ENCODE data around the gene HM13. TPM values are rescaled to one million over a fixed set of nuclear protein-coding genes. Genes with fewer than 3 reads are reported as not detected.
A peak's percentile ranks its signal among the peaks of the same experiment; 100 is the strongest.

Gene HM13
- total and polyA plus RNA-seq, 9 of the 15 experiments (the other 6 are each of a cell fraction or from before 2014, with no cell fraction given) = 7.7 to 136 (median 74.5) TPM

DNA sequence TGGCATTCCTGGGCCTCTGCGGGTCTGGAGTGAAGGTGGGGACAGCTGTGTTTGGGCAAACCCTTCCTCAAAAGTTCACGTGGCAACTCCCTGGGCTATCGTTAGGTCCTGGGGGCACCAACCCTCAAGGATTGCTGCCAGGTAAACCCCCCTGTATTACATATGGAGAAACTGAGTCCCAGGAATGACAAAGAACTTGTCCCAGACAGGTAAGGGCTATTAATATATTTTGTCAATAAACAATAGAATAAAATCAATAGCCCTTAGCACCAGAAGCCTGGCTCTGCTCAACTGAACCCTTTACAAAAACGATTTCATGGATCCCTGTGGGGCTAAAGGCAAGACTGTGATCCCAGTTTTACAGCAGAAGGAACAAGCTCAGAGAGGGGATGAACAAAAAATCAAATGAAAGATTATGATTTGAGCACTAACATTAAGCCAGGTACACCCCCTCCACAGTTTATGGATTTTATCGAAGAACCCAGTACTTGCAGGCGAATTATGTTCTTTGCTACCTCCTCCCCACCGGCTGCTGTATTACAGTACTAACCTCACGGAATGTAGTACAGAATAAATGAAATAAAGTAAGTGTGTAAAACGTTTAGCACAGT is 93.5 kb downstream of the HM13 start (continued):
- TF ChIP-seq, protein P1, sequence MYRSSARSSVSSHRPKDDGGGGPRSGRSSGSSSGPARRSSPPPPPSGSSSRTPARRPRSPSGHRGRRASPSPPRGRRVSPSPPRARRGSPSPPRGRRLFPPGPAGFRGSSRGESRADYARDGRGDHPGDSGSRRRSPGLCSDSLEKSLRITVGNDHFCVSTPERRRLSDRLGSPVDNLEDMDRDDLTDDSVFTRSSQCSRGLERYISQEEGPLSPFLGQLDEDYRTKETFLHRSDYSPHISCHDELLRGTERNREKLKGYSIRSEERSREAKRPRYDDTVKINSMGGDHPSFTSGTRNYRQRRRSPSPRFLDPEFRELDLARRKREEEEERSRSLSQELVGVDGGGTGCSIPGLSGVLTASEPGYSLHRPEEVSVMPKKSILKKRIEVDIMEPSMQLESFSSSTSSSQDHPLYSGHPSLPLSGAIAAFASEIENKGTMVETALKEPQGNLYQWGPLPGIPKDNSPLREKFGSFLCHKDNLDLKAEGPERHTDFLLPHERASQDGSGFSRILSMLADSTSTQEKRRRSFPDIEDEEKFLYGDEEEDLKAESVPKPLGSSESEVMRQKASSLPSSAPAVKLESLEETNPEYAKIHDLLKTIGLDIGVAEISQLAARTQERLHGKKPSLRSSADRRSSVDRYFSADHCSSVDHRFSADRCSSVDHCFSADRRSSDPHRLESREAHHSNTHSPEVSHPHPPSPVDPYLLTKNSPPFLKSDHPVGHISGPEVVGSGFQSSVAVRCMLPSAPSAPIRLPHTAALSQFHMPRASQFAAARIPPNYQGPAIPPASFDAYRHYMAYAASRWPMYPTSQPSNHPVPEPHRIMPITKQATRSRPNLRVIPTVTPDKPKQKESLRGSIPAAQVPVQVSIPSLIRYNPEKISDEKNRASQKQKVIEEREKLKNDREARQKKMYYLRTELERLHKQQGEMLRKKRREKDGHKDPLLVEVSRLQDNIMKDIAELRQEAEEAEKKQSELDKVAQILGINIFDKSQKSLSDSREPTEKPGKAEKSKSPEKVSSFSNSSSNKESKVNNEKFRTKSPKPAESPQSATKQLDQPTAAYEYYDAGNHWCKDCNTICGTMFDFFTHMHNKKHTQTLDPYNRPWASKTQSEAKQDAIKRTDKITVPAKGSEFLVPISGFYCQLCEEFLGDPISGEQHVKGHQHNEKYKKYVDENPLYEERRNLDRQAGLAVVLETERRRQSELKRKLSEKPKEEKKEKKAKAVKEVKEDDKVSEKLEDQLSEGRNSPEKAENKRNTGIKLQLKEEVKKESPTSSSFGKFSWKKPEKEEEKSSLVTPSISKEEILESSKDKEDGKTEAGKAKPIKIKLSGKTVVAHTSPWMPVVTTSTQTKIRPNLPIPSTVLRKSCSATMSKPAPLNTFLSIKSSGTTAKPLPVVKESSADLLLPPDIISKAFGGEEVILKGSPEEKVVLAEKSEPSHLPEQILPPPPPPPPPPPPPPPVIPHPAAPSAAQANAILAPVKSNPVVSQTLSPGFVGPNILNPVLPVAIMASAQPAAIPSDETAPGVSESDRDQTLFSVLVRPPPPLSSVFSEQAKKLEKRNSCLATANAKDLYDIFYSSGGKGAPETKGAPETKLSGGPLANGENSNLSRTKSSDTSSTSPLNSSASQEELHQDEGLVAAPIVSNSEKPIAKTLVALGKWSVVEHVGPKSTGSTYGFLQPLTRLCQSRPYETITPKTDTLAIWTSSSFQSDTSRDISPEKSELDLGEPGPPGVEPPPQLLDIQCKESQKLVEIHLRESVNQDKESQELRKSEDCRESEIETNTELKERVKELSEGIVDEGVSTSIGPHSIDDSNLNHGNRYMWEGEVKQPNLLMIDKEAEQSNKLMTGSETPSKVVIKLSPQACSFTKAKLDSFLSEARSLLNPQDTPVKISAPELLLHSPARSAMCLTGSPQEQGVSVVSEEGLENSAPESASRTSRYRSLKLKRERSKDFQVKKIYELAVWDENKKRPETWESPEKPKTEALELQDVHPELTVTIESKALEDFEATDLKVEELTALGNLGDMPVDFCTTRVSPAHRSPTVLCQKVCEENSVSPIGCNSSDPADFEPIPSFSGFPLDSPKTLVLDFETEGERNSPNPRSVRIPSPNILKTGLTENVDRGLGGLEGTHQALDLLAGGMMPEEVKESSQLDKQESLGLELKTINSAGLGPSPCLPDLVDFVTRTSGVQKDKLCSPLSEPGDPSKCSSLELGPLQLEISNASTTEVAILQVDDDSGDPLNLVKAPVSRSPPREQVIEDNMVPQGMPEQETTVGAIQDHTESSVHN (IDR thresholded peaks at IDR 0.05; ENCODE audit: borderline replicate concordance in 1 of 2, low read depth in 1 of 2) = 0 out of 4 replicates have a peak, but pooled peaks of 1 of the 2 experiments have one; percentile 14
- TF ChIP-seq HNRNPUL1 (IDR thresholded peaks at IDR 0.05; ENCODE audit: low read length) = no peak
- TF ChIP-seq ZNF785 (CRISPR knock-in tag; IDR thresholded peaks at IDR 0.05) = no peak
- no peak for TF ChIP-seq MTA1 (IDR thresholded peaks at IDR 0.05; ENCODE audit: borderline replicate concordance)
- no peak for TF ChIP-seq ZNF76 (CRISPR knock-in tag; IDR thresholded peaks at IDR 0.05; ENCODE audit: borderline replicate concordance)
- TF ChIP-seq, protein P2, sequence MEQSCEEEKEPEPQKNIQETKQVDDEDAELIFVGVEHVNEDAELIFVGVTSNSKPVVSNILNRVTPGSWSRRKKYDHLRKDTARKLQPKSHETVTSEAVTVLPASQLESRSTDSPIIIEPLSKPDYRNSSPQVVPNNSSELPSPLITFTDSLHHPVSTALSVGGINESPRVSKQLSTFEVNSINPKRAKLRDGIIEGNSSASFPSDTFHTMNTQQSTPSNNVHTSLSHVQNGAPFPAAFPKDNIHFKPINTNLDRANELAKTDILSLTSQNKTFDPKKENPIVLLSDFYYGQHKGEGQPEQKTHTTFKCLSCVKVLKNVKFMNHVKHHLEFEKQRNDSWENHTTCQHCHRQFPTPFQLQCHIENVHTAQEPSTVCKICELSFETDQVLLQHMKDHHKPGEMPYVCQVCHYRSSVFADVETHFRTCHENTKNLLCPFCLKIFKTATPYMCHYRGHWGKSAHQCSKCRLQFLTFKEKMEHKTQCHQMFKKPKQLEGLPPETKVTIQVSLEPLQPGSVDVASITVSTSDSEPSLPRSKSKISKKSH (CRISPR knock-in tag; IDR thresholded peaks at IDR 0.05) = no peak
- TF ChIP-seq, protein P3, sequence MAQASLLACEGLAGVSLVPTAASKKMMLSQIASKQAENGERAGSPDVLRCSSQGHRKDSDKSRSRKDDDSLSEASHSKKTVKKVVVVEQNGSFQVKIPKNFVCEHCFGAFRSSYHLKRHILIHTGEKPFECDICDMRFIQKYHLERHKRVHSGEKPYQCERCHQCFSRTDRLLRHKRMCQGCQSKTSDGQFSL (CRISPR knock-in tag; IDR thresholded peaks at IDR 0.05) = no peak
- TF ChIP-seq, protein P3 (tag; IDR thresholded peaks at IDR 0.05) = no peak
- TF ChIP-seq, protein P4, sequence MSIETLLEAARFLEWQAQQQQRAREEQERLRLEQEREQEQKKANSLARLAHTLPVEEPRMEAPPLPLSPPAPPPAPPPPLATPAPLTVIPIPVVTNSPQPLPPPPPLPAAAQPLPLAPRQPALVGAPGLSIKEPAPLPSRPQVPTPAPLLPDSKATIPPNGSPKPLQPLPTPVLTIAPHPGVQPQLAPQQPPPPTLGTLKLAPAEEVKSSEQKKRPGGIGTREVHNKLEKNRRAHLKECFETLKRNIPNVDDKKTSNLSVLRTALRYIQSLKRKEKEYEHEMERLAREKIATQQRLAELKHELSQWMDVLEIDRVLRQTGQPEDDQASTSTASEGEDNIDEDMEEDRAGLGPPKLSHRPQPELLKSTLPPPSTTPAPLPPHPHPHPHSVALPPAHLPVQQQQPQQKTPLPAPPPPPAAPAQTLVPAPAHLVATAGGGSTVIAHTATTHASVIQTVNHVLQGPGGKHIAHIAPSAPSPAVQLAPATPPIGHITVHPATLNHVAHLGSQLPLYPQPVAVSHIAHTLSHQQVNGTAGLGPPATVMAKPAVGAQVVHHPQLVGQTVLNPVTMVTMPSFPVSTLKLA (conservative IDR thresholded peaks at IDR 0.05) = peak in 1 of 2 experiments; percentile 69; a peak in 2 of 4 replicates
- no peak for TF ChIP-seq MXI1 (IDR thresholded peaks at IDR 0.05; ENCODE audit: low read depth, low read length)
- TF ChIP-seq FOXA1 (IDR thresholded peaks at IDR 0.05; ENCODE audit: borderline replicate concordance) = no peak
